WTC11 (cell line): ENCODE measurements around the gene NECTIN4. TPM values are rescaled to one million over a fixed set of nuclear protein-coding genes. Genes with fewer than 3 reads are reported as not detected.
A peak's percentile ranks its signal among the peaks of the same experiment; 100 is the strongest.

Experiments
- ATAC-seq: fragments of 200-7000 bp; cut with Tn5 transposase; 2 replicates; pipeline ENCODE4 v1.10.0; 2021; ENCODE audit warnings: mild to moderate bottlenecking, moderate library complexity
- CTCF ChIA-PET: fragments of 300-600 bp; sonication (Branson Sonifier 250); formaldehyde crosslinking; loops from one replicate; lab custom pipeline; 2021; ENCODE audit warnings: antibody characterized with exemption; lab: Charles Lee
- POLR2A ChIA-PET: fragments of 350-600 bp; sonication (Branson Sonifier 250); formaldehyde crosslinking; loops from one replicate; lab custom pipeline; 2021; ENCODE audit warnings: antibody characterized with exemption; lab: Charles Lee
- DNase-seq: peaks from one replicate; pipeline ENCODE4 v3.0.0; 2021; ENCODE audit warnings: low spot score
- H3K27ac Mint-ChIP-seq: 2 replicates; pipeline ENCODE4 v1.8.0; 2021; ENCODE audit warnings: mixed read lengths
- H3K27me3 Mint-ChIP-seq: 2 replicates; pipeline ENCODE4 v1.8.0; 2021; ENCODE audit warnings: low read depth, mild to moderate bottlenecking, moderate library complexity, mixed read lengths
- H3K36me3 Mint-ChIP-seq: 2 replicates; pipeline ENCODE4 v1.8.0; 2021; ENCODE audit warnings: mixed read lengths
- H3K4me1 Mint-ChIP-seq: 2 replicates; pipeline ENCODE4 v1.8.0; 2022; ENCODE audit warnings: mixed read lengths
- H3K4me3 Mint-ChIP-seq: 2 replicates; pipeline ENCODE4 v1.8.0; 2021; ENCODE audit warnings: mild to moderate bottlenecking, moderate library complexity, mixed read lengths
- H3K9me3 Mint-ChIP-seq: 2 replicates; pipeline ENCODE4 v1.8.0; 2021; ENCODE audit warnings: mixed read lengths
- ATF1 ChIP-seq: sonication (generic); formaldehyde crosslinking; IDR thresholded peaks from 2 replicates; pipeline ENCODE4 v1.8.1; 2023; ENCODE audit warnings: mild to moderate bottlenecking, moderate library complexity, missing genetic modification reagents
- CBFB ChIP-seq: sonication (generic); formaldehyde crosslinking; IDR thresholded peaks from 2 replicates; pipeline ENCODE4 v1.8.1; 2022; ENCODE audit warnings: mild to moderate bottlenecking, low read depth, missing genetic modification reagents
- CREB1 ChIP-seq: sonication (generic); formaldehyde crosslinking; IDR thresholded peaks from 2 replicates; pipeline ENCODE4 v1.8.0; 2023; ENCODE audit warnings: mild to moderate bottlenecking, missing genetic modification reagents
- EMX1 ChIP-seq: fragments of 250-450 bp; sonication (Bioruptor Pico); IDR thresholded peaks from 2 replicates; pipeline ENCODE4 v1.8.0; 2021; ENCODE audit warnings: mild to moderate bottlenecking
- FOXJ3 ChIP-seq: sonication (generic); formaldehyde crosslinking; IDR thresholded peaks from 2 replicates; pipeline ENCODE4 v1.9.0; 2021; ENCODE audit warnings: missing genetic modification reagents, mild to moderate bottlenecking, borderline replicate concordance
- JUN ChIP-seq: sonication (generic); formaldehyde crosslinking; IDR thresholded peaks from 2 replicates; pipeline ENCODE4 v1.8.0; 2023; ENCODE audit warnings: mild to moderate bottlenecking, missing genetic modification reagents
- NFE2L1 ChIP-seq: sonication (generic); formaldehyde crosslinking; IDR thresholded peaks from 2 replicates; pipeline ENCODE4 v1.8.1; 2023; ENCODE audit warnings: missing genetic modification reagents
- PRRX2 ChIP-seq: fragments of 250-450 bp; sonication (Bioruptor Pico); IDR thresholded peaks from 2 replicates; pipeline ENCODE4 v1.8.0; 2021; ENCODE audit warnings: mild to moderate bottlenecking
- TEAD1 ChIP-seq: sonication (generic); formaldehyde crosslinking; IDR thresholded peaks from 2 replicates; pipeline ENCODE4 v1.8.0; 2022; ENCODE audit warnings: mild to moderate bottlenecking, missing genetic modification reagents
- TEAD4 ChIP-seq: sonication (generic); formaldehyde crosslinking; IDR thresholded peaks from 2 replicates; pipeline ENCODE4 v1.8.0; 2022; ENCODE audit warnings: mild to moderate bottlenecking, missing genetic modification reagents
- ZNF263 ChIP-seq: sonication (generic); formaldehyde crosslinking; IDR thresholded peaks from 2 replicates; pipeline ENCODE4 v1.8.1; 2022; ENCODE audit warnings: low read depth, mild to moderate bottlenecking, moderate library complexity, missing genetic modification reagents
- ZNF317 ChIP-seq: sonication (generic); formaldehyde crosslinking; IDR thresholded peaks from 2 replicates; pipeline ENCODE4 v1.8.1; 2023; ENCODE audit warnings: low read depth, mild to moderate bottlenecking, moderate library complexity, missing genetic modification reagents, borderline replicate concordance
- ZNF396 ChIP-seq: fragments of 250-450 bp; sonication (Bioruptor Pico); IDR thresholded peaks from 2 replicates; pipeline ENCODE4 v1.8.0; 2021; ENCODE audit warnings: mild to moderate bottlenecking, moderate library complexity, borderline replicate concordance
- ZNF416 ChIP-seq: fragments of 250-450 bp; sonication (Bioruptor Pico); IDR thresholded peaks from 2 replicates; pipeline ENCODE4 v1.9.0; 2021; ENCODE audit warnings: mild to moderate bottlenecking, inconsistent platforms
- total RNA-seq: library from RNA; stranded (reverse); gene quantifications from 3 replicates; pipeline ENCODE4 v1.2.3, GENCODE V29; 2021
- TF ChIP-seq, protein P1 (sequence below): sonication (generic); formaldehyde crosslinking; IDR thresholded peaks from 2 replicates; pipeline ENCODE4 v1.8.1; 2023; ENCODE audit warnings: mild to moderate bottlenecking, missing genetic modification reagents, moderate library complexity
- TF ChIP-seq, protein P2 (sequence below): sonication (generic); formaldehyde crosslinking; IDR thresholded peaks from 2 replicates; pipeline ENCODE4 v1.8.0; 2023; ENCODE audit warnings: missing genetic modification reagents
- TF ChIP-seq, protein P3 (sequence below): sonication (generic); formaldehyde crosslinking; IDR thresholded peaks from 2 replicates; pipeline ENCODE4 v1.8.0; 2023; ENCODE audit warnings: mild to moderate bottlenecking, missing genetic modification reagents
- TF ChIP-seq, protein P4 (sequence below): sonication (generic); formaldehyde crosslinking; IDR thresholded peaks from 2 replicates; pipeline ENCODE4 v1.8.1; 2023; ENCODE audit warnings: mild to moderate bottlenecking, moderate library complexity, missing genetic modification reagents
- TF ChIP-seq, protein P5 (sequence below): sonication (generic); formaldehyde crosslinking; IDR thresholded peaks from 2 replicates; pipeline ENCODE4 v1.8.1; 2023; ENCODE audit warnings: mild to moderate bottlenecking, missing genetic modification reagents
- TF ChIP-seq, protein P6 (sequence below): sonication (generic); formaldehyde crosslinking; IDR thresholded peaks from 2 replicates; pipeline ENCODE4 v1.8.0; 2022; ENCODE audit warnings: mild to moderate bottlenecking, missing genetic modification reagents
- TF ChIP-seq, protein P7 (sequence below): fragments of 250-450 bp; sonication (Bioruptor Pico); IDR thresholded peaks from 2 replicates; pipeline ENCODE4 v1.9.0; 2021; ENCODE audit warnings: mild to moderate bottlenecking
- TF ChIP-seq, protein P8 (sequence below): fragments of 200-600 bp; IDR thresholded peaks from 2 replicates; pipeline ENCODE4 v1.8.0; 2022; ENCODE audit warnings: antibody characterized with exemption

NECTIN4 gene
- total RNA-seq, 1 experiment from 2014 or later, result 1.7 TPM

DNA sequence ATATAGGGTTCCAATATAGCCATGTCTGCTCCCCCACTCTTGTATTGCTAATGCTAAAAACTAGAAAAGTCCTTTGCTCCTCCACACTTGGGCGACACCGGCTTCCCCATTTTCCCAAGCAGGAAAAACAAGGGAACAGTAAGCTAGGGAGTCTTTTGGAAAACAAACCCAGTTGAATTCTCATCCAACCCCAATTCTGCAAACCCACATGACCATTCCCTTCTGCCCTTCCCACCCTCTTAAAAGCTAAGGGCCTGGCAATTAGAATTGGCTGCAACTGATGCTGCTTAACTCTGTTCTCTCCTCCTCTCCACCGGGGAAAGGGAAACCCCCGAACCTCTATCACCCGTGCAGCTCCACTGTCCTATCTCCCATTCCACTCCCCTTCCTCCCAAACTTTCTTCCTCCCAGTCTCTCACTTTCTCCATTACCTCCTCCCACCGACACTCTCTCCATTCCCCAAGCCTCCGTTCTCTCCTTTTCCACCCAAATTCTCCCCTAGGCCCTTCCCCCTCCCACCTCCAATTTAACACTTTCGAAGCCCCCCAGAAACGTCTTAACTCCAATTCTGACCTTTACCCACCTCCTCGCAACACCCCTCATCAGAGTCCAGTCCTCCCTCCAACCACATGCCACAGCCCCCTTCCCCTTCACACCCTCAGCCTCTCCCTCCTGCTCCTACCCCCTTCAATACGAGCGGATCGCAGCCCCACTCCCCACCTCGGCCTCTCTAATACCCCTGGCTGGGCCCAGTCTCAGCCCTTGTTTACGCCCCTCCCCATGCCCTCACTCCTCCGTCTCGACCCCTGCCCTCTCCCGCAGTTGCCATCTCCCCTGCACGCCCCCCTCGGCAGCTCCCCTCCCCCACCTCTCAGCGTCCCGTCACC is 42.4 kb upstream of the NECTIN4 start:
- Mint-ChIP-seq H3K36me3 (peaks cover 30% of the 10 kb centered on the region), H3K27me3 (no peaks in the 10 kb centered on the region), H3K4me3 (no peak overlapping the region), H3K4me1 (peaks cover 23% of the 10 kb centered on the region), H3K27ac (peak overlapping the region; percentile 88), H3K9me3 (no peaks in the 10 kb centered on the region)
- DNase-seq, result no peak
- ATAC-seq, result no peak
- ChIA-PET POLR2A (interaction anchor here (0.6 to 2.4 kb wide), 14 partner anchors 10 to 1120 kb away, joined by 3 to 12 read pairs (median 5); partner anchors contain the start of genes F11R, KLHDC9, NDUFS2 and NIT1), CTCF (interaction anchor here (1.1 to 4.8 kb wide), 7 partner anchors 10 to 177 kb away, joined by 4 to 18 read pairs (median 4); partner anchors contain the start of genes ITLN2, NIT1, PFDN2 and PPOX)
- TF ChIP-seq, protein P1, sequence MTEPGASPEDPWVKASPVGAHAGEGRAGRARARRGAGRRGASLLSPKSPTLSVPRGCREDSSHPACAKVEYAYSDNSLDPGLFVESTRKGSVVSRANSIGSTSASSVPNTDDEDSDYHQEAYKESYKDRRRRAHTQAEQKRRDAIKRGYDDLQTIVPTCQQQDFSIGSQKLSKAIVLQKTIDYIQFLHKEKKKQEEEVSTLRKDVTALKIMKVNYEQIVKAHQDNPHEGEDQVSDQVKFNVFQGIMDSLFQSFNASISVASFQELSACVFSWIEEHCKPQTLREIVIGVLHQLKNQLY (CRISPR knock-in tag), result no peak
- TF ChIP-seq TEAD1 (CRISPR knock-in tag) (peak; percentile 47; the same call in 1 of the 2 replicates), CBFB (no peak), ZNF317 (no peak), TEAD4 (CRISPR knock-in tag) (no peak), ZNF416 (CRISPR knock-in tag) (no peak), CREB1 (CRISPR knock-in tag) (0 out of 2 replicates have a peak, but pooled peaks have one; percentile 18), ZNF396 (CRISPR knock-in tag) (no peak), FOXJ3 (no peak), ATF1 (CRISPR knock-in tag) (no peak), NFE2L1 (peak; percentile 86), ZNF263 (0 out of 2 replicates have a peak, but pooled peaks have one; percentile 26), EMX1 (no peak), JUN (CRISPR knock-in tag) (no peak), PRRX2 (CRISPR knock-in tag) (no peak)
- TF ChIP-seq, protein P2, sequence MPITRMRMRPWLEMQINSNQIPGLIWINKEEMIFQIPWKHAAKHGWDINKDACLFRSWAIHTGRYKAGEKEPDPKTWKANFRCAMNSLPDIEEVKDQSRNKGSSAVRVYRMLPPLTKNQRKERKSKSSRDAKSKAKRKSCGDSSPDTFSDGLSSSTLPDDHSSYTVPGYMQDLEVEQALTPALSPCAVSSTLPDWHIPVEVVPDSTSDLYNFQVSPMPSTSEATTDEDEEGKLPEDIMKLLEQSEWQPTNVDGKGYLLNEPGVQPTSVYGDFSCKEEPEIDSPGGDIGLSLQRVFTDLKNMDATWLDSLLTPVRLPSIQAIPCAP (CRISPR knock-in tag), result no peak
- TF ChIP-seq, protein P3, sequence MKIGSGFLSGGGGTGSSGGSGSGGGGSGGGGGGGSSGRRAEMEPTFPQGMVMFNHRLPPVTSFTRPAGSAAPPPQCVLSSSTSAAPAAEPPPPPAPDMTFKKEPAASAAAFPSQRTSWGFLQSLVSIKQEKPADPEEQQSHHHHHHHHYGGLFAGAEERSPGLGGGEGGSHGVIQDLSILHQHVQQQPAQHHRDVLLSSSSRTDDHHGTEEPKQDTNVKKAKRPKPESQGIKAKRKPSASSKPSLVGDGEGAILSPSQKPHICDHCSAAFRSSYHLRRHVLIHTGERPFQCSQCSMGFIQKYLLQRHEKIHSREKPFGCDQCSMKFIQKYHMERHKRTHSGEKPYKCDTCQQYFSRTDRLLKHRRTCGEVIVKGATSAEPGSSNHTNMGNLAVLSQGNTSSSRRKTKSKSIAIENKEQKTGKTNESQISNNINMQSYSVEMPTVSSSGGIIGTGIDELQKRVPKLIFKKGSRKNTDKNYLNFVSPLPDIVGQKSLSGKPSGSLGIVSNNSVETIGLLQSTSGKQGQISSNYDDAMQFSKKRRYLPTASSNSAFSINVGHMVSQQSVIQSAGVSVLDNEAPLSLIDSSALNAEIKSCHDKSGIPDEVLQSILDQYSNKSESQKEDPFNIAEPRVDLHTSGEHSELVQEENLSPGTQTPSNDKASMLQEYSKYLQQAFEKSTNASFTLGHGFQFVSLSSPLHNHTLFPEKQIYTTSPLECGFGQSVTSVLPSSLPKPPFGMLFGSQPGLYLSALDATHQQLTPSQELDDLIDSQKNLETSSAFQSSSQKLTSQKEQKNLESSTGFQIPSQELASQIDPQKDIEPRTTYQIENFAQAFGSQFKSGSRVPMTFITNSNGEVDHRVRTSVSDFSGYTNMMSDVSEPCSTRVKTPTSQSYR (CRISPR knock-in tag), result 0 out of 2 replicates have a peak, but pooled peaks have one; percentile 25
- TF ChIP-seq, protein P4, sequence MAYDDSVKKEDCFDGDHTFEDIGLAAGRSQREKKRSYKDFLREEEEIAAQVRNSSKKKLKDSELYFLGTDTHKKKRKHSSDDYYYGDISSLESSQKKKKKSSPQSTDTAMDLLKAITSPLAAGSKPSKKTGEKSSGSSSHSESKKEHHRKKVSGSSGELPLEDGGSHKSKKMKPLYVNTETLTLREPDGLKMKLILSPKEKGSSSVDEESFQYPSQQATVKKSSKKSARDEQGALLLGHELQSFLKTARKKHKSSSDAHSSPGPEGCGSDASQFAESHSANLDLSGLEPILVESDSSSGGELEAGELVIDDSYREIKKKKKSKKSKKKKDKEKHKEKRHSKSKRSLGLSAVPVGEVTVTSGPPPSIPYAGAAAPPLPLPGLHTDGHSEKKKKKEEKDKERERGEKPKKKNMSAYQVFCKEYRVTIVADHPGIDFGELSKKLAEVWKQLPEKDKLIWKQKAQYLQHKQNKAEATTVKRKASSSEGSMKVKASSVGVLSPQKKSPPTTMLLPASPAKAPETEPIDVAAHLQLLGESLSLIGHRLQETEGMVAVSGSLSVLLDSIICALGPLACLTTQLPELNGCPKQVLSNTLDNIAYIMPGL (CRISPR knock-in tag), result no peak
- TF ChIP-seq, protein P5, sequence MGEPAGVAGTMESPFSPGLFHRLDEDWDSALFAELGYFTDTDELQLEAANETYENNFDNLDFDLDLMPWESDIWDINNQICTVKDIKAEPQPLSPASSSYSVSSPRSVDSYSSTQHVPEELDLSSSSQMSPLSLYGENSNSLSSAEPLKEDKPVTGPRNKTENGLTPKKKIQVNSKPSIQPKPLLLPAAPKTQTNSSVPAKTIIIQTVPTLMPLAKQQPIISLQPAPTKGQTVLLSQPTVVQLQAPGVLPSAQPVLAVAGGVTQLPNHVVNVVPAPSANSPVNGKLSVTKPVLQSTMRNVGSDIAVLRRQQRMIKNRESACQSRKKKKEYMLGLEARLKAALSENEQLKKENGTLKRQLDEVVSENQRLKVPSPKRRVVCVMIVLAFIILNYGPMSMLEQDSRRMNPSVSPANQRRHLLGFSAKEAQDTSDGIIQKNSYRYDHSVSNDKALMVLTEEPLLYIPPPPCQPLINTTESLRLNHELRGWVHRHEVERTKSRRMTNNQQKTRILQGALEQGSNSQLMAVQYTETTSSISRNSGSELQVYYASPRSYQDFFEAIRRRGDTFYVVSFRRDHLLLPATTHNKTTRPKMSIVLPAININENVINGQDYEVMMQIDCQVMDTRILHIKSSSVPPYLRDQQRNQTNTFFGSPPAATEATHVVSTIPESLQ (CRISPR knock-in tag), result no peak
- TF ChIP-seq, protein P6, sequence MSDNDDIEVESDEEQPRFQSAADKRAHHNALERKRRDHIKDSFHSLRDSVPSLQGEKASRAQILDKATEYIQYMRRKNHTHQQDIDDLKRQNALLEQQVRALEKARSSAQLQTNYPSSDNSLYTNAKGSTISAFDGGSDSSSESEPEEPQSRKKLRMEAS (CRISPR knock-in tag), result 0 out of 2 replicates have a peak, but pooled peaks have one; percentile 44
- TF ChIP-seq, protein P7, sequence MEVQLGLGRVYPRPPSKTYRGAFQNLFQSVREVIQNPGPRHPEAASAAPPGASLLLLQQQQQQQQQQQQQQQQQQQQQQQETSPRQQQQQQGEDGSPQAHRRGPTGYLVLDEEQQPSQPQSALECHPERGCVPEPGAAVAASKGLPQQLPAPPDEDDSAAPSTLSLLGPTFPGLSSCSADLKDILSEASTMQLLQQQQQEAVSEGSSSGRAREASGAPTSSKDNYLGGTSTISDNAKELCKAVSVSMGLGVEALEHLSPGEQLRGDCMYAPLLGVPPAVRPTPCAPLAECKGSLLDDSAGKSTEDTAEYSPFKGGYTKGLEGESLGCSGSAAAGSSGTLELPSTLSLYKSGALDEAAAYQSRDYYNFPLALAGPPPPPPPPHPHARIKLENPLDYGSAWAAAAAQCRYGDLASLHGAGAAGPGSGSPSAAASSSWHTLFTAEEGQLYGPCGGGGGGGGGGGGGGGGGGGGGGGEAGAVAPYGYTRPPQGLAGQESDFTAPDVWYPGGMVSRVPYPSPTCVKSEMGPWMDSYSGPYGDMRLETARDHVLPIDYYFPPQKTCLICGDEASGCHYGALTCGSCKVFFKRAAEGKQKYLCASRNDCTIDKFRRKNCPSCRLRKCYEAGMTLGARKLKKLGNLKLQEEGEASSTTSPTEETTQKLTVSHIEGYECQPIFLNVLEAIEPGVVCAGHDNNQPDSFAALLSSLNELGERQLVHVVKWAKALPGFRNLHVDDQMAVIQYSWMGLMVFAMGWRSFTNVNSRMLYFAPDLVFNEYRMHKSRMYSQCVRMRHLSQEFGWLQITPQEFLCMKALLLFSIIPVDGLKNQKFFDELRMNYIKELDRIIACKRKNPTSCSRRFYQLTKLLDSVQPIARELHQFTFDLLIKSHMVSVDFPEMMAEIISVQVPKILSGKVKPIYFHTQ (CRISPR knock-in tag), result no peak
- TF ChIP-seq, protein P8, sequence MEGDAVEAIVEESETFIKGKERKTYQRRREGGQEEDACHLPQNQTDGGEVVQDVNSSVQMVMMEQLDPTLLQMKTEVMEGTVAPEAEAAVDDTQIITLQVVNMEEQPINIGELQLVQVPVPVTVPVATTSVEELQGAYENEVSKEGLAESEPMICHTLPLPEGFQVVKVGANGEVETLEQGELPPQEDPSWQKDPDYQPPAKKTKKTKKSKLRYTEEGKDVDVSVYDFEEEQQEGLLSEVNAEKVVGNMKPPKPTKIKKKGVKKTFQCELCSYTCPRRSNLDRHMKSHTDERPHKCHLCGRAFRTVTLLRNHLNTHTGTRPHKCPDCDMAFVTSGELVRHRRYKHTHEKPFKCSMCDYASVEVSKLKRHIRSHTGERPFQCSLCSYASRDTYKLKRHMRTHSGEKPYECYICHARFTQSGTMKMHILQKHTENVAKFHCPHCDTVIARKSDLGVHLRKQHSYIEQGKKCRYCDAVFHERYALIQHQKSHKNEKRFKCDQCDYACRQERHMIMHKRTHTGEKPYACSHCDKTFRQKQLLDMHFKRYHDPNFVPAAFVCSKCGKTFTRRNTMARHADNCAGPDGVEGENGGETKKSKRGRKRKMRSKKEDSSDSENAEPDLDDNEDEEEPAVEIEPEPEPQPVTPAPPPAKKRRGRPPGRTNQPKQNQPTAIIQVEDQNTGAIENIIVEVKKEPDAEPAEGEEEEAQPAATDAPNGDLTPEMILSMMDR, result no peak
